B cell (primary cell): Measurements from ENCODE around the gene IFNGR1.

ENCODE experiments used
- CTCF ChIP-seq: fragments of 200-600 bp; IDR thresholded peaks from one replicate; pipeline ENCODE4 v1.8.0; 2022; ENCODE audit warnings: antibody characterized with exemption, mild to moderate bottlenecking
- EZH2 ChIP-seq: IDR thresholded peaks from 2 replicates; pipeline ENCODE4 v1.6.1; 2012; ENCODE audit warnings: borderline replicate concordance, low read depth, mild to moderate bottlenecking, moderate library complexity, low read length; ENCODE audit not compliant: insufficient read depth, poor library complexity, severe bottlenecking

- TF ChIP-seq CTCF (no peak), EZH2 (no peak)
Measured at GRCh38 chr6:137222381-137222780, 3.2 kb upstream of the IFNGR1 start.
